ENCODE results near the gene HMG20B.

HMG20B gene

GRCh38 chr19:3620817-3621547 lies 48.2 kb downstream of the HMG20B start:
- DNase-seq (ENCODE audit: low spot score), result no peak

DNA sequence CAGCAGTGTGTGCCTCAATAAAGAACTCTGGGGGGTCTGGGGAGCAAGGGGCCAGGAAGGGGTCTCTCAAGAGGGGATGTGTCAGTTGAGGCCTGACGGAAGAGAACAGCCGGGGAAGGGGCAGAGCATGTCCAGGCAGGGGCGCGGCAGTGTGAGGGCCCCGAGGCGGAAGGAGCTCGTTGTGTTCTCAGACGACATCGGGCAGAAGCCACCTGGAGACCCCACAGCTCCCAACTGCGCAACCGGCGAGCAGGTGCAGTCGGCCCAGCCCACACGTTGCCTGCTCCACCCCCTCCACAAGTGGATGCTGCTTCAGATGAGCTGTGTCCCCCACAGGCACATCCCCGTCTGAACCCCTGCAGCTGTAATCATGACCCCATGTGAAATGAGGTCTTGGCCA lies 48.9 kb downstream of the HMG20B start:
- DNase-seq (ENCODE audit: low spot score), result no peak

- DNase-seq (ENCODE audit: low spot score), result no peak
Observed at GRCh38 chr19:3622224-3622623, 49.5 kb downstream of the HMG20B start.

- DNase-seq (ENCODE audit: low spot score), result no peak
Observed at GRCh38 chr19:3623716-3624115, 51.0 kb downstream of the HMG20B start.

DNA sequence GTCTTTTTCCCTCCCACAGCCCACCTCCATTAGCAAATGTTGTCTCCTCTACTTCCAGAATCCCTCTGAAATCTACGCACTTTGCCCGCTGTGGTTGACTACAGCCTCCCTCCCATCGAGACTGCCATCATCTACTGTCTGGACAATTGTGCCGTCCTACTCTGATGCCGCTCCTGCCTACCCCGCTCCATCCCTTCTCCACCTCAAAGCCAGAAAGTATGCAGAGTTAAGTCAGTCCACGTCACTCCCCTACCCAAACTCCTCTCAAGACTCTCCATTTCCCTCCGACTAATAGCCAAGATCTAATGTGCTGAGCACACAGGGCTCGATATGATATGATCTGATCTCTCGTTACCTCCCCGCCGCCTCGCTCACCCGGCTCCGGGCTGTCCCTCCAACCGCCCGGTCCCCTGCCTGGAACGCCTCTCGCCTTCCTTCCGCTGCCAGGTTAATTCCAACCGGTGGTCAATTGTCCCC lies 53.3 kb downstream of the HMG20B start:
- no peak for DNase-seq (ENCODE audit: low spot score)

GRCh38 chr19:3626473-3627350 lies 54.0 kb downstream of the HMG20B start, which contains the start of gene CACTIN:
TSS of gene CACTIN (minus strand) at chr19:3626790. CDS start at chr19:3626762, 28 bp downstream.
- peak; percentile 99 for DNase-seq (ENCODE audit: low spot score)

DNA sequence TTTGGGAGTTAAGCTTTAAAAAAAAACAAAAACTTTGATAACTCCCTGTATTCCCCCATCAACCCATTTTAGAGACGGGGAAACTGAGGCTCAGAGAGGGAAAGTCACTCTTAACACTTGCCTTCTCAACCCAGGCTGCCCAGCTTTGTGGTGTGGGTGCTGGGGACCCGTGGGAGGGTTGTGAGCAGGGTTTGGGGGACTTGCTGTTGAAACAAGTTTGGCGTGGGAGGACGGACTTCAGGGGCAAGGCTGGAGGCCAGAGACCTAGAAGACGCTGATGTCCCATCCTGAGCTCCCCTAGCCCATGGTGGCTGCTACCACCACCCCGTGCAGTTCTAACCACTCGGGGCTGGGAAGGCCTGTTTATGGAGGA lies 54.6 kb downstream of the HMG20B start:
- no peak for DNase-seq (ENCODE audit: low spot score)

Data from CD4-positive, alpha-beta T cell treated with Interleukin-2 at 100 ng/mL for 4 hours (primary cell).